Astrocyte of the spinal cord (primary cell): Measurements from ENCODE around the gene CFAP20DC.

ENCODE experiments used
- DNase-seq: peaks from one replicate; pipeline ENCODE4 v3.0.0; 2011; ENCODE audit warnings: low read depth, low spot score
- H3K4me3 ChIP-seq: 2 replicates; pipeline ENCODE4 v1.5.1; 2011; ENCODE audit warnings: low read depth, mild to moderate bottlenecking, low read length, moderate library complexity
- CTCF ChIP-seq: IDR thresholded peaks from 2 replicates; pipeline ENCODE4 v1.5.1; 2012; ENCODE audit warnings: low read depth, mild to moderate bottlenecking, low read length, inconsistent platforms
- in situ Hi-C: cut with HindIII; loops from 2 replicates; pipeline ENCODE4 v1.10.0; 2017; ENCODE audit warnings: low sequenced_read_pairs

CFAP20DC gene

DNA sequence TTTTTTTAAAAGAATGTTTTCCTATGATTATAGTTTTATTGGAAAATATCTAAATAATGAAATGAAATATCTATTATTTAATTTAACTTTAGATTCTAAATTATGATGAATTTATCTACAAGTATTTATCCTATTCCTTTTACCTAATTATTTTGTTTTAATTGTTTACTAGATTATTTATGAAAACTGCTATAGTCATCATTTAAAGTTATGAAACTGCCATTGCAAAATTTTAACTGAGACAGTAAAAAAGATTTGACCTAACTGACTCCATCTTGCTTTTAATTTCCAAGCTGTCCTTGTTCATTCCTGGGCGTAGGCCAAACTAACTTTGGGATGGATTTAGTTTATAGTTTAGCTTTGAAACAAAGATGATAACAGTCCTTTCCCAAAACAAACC lies 357.3 kb downstream of the CFAP20DC start:
- no peak overlapping the region for H3K4me3 ChIP-seq
- no peak for DNase-seq
- in situ Hi-C loops: no loop called here
- no peak for TF ChIP-seq CTCF
